HG02840 (cell line): ENCODE data around the gene PEAR1.

Experiments
- ATAC-seq: cut with Tn5 transposase; IDR thresholded peaks from one replicate; pipeline ENCODE4 v1.9.1; 2021; ENCODE audit warnings: mild to moderate bottlenecking, moderate library complexity, moderate number of reproducible peaks; ENCODE audit not compliant: unreplicated experiment, low FRiP score

PEAR1 gene

GRCh38 chr1:156893048-156893953 lies at the start of gene PEAR1:
PEAR1 (plus strand) TSS chr1:156893718; CDS start chr1:156903927, 10,209 bp downstream.
- no peak for ATAC-seq

- no peak for ATAC-seq
These were observed 49.4 kb upstream of the PEAR1 start for GRCh38 chr1:156844102-156844501.

GRCh38 chr1:156844638-156845037 lies 48.9 kb upstream of the PEAR1 start:
- no peak for ATAC-seq

GRCh38 chr1:156845055-156845952 lies 48.2 kb upstream of the PEAR1 start:
- ATAC-seq: no peak

- ATAC-seq: no peak
These were observed 47.5 kb upstream of the PEAR1 start for GRCh38 chr1:156845953-156846545.

- ATAC-seq: no peak
These were observed 46.9 kb upstream of the PEAR1 start for GRCh38 chr1:156846643-156847042.

- ATAC-seq: no peak
These were observed 45.7 kb upstream of the PEAR1 start for GRCh38 chr1:156847591-156848460.

- ATAC-seq: no peak
These were observed 44.9 kb upstream of the PEAR1 start for GRCh38 chr1:156848461-156849150.

- no peak for ATAC-seq
These were observed 44.4 kb upstream of the PEAR1 start for GRCh38 chr1:156849151-156849496.

- no peak for ATAC-seq
These were observed 41.6 kb upstream of the PEAR1 start for GRCh38 chr1:156851779-156852417.

- no peak for ATAC-seq
These were observed 41.1 kb upstream of the PEAR1 start for GRCh38 chr1:156852418-156852874.

GRCh38 chr1:156853761-156854160 lies 39.8 kb upstream of the PEAR1 start:
- no peak for ATAC-seq

- ATAC-seq: no peak
These were observed 38.9 kb upstream of the PEAR1 start for GRCh38 chr1:156854634-156855033.

- no peak for ATAC-seq
These were observed 37.2 kb upstream of the PEAR1 start for GRCh38 chr1:156856282-156856785.

GRCh38 chr1:156857532-156857931 lies 36.0 kb upstream of the PEAR1 start:
- no peak for ATAC-seq

GRCh38 chr1:156858555-156858956 lies 35.0 kb upstream of the PEAR1 start:
- ATAC-seq: no peak

GRCh38 chr1:156858959-156859522 lies 34.5 kb upstream of the PEAR1 start, which contains the start of gene INSRR:
INSRR (minus strand) TSS chr1:156859117; CDS start chr1:156858621, 496 bp downstream.
- no peak for ATAC-seq

- no peak for ATAC-seq
These were observed 33.9 kb upstream of the PEAR1 start for GRCh38 chr1:156859523-156860112.
